Neuronal stem cell (in vitro differentiated cells): ENCODE measurements around the gene ZNF575.

Experiments used
- DNase-seq: peaks from one replicate; pipeline ENCODE4 v3.0.0-alpha.2; 2013; ENCODE audit warnings: low spot score
- H2AFZ ChIP-seq: one replicate; pipeline ENCODE4 v1.6.1; 2013; ENCODE audit warnings: mild to moderate bottlenecking, low read length, inconsistent platforms
- H2AK5ac ChIP-seq: 2 replicates; pipeline ENCODE4 v1.6.1; 2013; ENCODE audit warnings: low read depth, mild to moderate bottlenecking, inconsistent platforms, low read length, moderate library complexity, mixed read lengths
- H2BK120ac ChIP-seq: 2 replicates; pipeline ENCODE4 v1.6.1; 2013; ENCODE audit warnings: low read depth, mild to moderate bottlenecking, inconsistent platforms, low read length, moderate library complexity, mixed read lengths
- H2BK12ac ChIP-seq: one replicate; pipeline ENCODE4 v1.6.1; 2013; ENCODE audit warnings: low read length, inconsistent platforms
- H2BK15ac ChIP-seq: 2 replicates; pipeline ENCODE4 v1.6.1; 2013; ENCODE audit warnings: mild to moderate bottlenecking, low read length, inconsistent platforms, mixed read lengths
- H2BK5ac ChIP-seq: one replicate; pipeline ENCODE4 v1.6.1; 2013; ENCODE audit warnings: inconsistent platforms, mild to moderate bottlenecking, low read length, moderate library complexity
- H3K14ac ChIP-seq: one replicate; pipeline ENCODE4 v1.6.1; 2013; ENCODE audit warnings: low read length, inconsistent platforms
- H3K18ac ChIP-seq: 2 replicates; pipeline ENCODE4 v1.6.1; 2013; ENCODE audit warnings: low read length, inconsistent platforms
- H3K23ac ChIP-seq: 2 replicates; pipeline ENCODE4 v1.6.1; 2013; ENCODE audit warnings: low read depth, mild to moderate bottlenecking, mixed read lengths, low read length, inconsistent platforms; ENCODE audit not compliant: poor library complexity
- H3K27ac ChIP-seq: replicated peaks from 3 replicates; pipeline ENCODE4 v1.5.1; 2013; ENCODE audit warnings: low read length, inconsistent platforms
- H3K27me3 ChIP-seq, 3 experiments: 2 replicates each; pipeline ENCODE4 v1.6.1; 2013; ENCODE audit warnings: low read length in 3 of 3, mild to moderate bottlenecking in 2 of 3, inconsistent platforms in 1 of 3, low read depth in 1 of 3, mixed read lengths in 1 of 3, moderate library complexity in 1 of 3; ENCODE audit not compliant: control insufficient read depth in 3 of 3, insufficient read depth in 3 of 3
- H3K36me3 ChIP-seq, 2 donors: replicated peaks in 1 of 2; 2 replicates each; pipeline ENCODE4 v1.6.1; 2013; ENCODE audit warnings: low read length in 2 of 2; ENCODE audit not compliant: control insufficient read depth in 2 of 2, insufficient read depth in 2 of 2
- H3K4ac ChIP-seq: 2 replicates; pipeline ENCODE4 v1.6.1; 2013; ENCODE audit warnings: inconsistent platforms, mild to moderate bottlenecking, low read length, moderate library complexity
- H3K4me1 ChIP-seq, 2 donors: 1 replicate in 1 of 2; 2 replicates in 1 of 2; pipeline ENCODE4 v1.6.1; 2013; ENCODE audit warnings: low read length in 2 of 2, low read depth in 1 of 2; ENCODE audit not compliant: control insufficient read depth in 2 of 2, insufficient read depth in 1 of 2
- H3K4me2 ChIP-seq: one replicate; pipeline ENCODE4 v1.6.1; 2013; ENCODE audit warnings: mild to moderate bottlenecking, low read length, inconsistent platforms; ENCODE audit not compliant: insufficient read depth, poor library complexity, severe bottlenecking
- H3K4me3 ChIP-seq, 2 donors: 2 replicates each; pipeline ENCODE4 v1.5.1; 2013; ENCODE audit warnings: low read length in 2 of 2, mild to moderate bottlenecking in 2 of 2, inconsistent platforms in 1 of 2, moderate library complexity in 1 of 2
- H3K79me1 ChIP-seq: one replicate; pipeline ENCODE4 v1.6.1; 2013; ENCODE audit warnings: low read depth, mild to moderate bottlenecking, inconsistent platforms, low read length, moderate library complexity
- H3K9ac ChIP-seq: one replicate; pipeline ENCODE4 v1.6.1; 2013; ENCODE audit warnings: mild to moderate bottlenecking, low read depth, low read length, inconsistent platforms; ENCODE audit not compliant: poor library complexity
- H3K9me3 ChIP-seq, 2 donors: replicated peaks in 1 of 2; 2 replicates each; pipeline versions ENCODE3 to v1.6.1; 2013; ENCODE audit warnings: low read length in 2 of 2, mild to moderate bottlenecking in 2 of 2, inconsistent platforms in 1 of 2, low read depth in 1 of 2, mixed read lengths in 1 of 2, moderate library complexity in 1 of 2; ENCODE audit not compliant: control insufficient read depth in 2 of 2, insufficient read depth in 1 of 2
- H4K8ac ChIP-seq: one replicate; pipeline ENCODE4 v1.6.1; 2013; ENCODE audit warnings: low read depth, mild to moderate bottlenecking, inconsistent platforms, low read length, moderate library complexity
- H4K91ac ChIP-seq: one replicate; pipeline ENCODE4 v1.6.1; 2013; ENCODE audit warnings: low read length, low read depth, mild to moderate bottlenecking, inconsistent platforms; ENCODE audit not compliant: poor library complexity
- WGBS, 2 donors: extraction: QIAGEN DNeasy Blood & Tissue Kit; methylation state at CpG; one replicate each; pipeline ENCODE4 v1.1.7; 2013; ENCODE audit warnings: missing lambda C conversion rate in 2 of 2, mixed read lengths in 1 of 2; ENCODE audit not compliant: insufficient read length in 2 of 2, insufficient replicate concordance in 1 of 2; ENCODE audit errors: extremely low coverage in 2 of 2; 5-methylcytosine and 5-hydroxymethylcytosine counted together

The ZNF575 gene

GRCh38 chr19:43501661-43502418, 31.1 kb upstream of the ZNF575 start:
- H2AFZ ChIP-seq, result no peak overlapping the region
- H3K27ac ChIP-seq, result no peak overlapping the region
- WGBS, 2 donors, result no CpG with 5 or more reads among the region's 43 CpGs
- H3K27me3 ChIP-seq, result peaks cover 0 to 26% (median 0%) of the 10 kb centered on the region in 3 experiments
- peaks cover 7 to 10% of the 10 kb centered on the region in 2 donors for H3K4me1 ChIP-seq
- DNase-seq, result peak; percentile 54
- H3K23ac ChIP-seq, result no peak overlapping the region
- H3K36me3 ChIP-seq, result peaks cover 2 to 19% of the 10 kb centered on the region in 2 donors
- H3K9ac ChIP-seq, result peak overlapping the region; percentile 75
- H2BK120ac ChIP-seq, result no peak overlapping the region
- no peak overlapping the region for H2BK15ac ChIP-seq
- no peak overlapping the region for H4K91ac ChIP-seq
- H2BK5ac ChIP-seq, result no peak overlapping the region
- H3K79me1 ChIP-seq, result no peaks in the 10 kb centered on the region
- no peak overlapping the region for H3K4ac ChIP-seq
- H3K18ac ChIP-seq, result peak overlapping the region; percentile 73
- H3K9me3 ChIP-seq, result no peaks in the 10 kb centered on the region
- peak overlapping the region in 1 of 2 donors; percentile 61 for H3K4me3 ChIP-seq
- H4K8ac ChIP-seq, result no peak overlapping the region
- peak overlapping the region; percentile 49 for H3K14ac ChIP-seq
- no peak overlapping the region for H2BK12ac ChIP-seq
- no peak overlapping the region for H2AK5ac ChIP-seq
- peak overlapping the region; percentile 64 for H3K4me2 ChIP-seq

- Histone ChIP-seq H3K4me1 (peaks cover 7 to 10% of the 10 kb centered on the region in 2 donors), H2AFZ (no peak overlapping the region), H3K18ac (no peak overlapping the region), H3K9me3 (no peaks in the 10 kb centered on the region), H2BK12ac (no peak overlapping the region), H3K4me2 (no peak overlapping the region), H3K79me1 (no peaks in the 10 kb centered on the region), H2AK5ac (no peak overlapping the region), H3K27ac (no peak overlapping the region), H3K36me3 (peaks cover 0 to 15% of the 10 kb centered on the region in 2 donors), H2BK15ac (no peak overlapping the region), H3K14ac (no peak overlapping the region), H4K8ac (no peak overlapping the region), H3K27me3 (peaks cover 0 to 26% (median 0%) of the 10 kb centered on the region in 3 experiments), H3K23ac (no peak overlapping the region), H4K91ac (no peak overlapping the region), H2BK5ac (no peak overlapping the region), H3K4me3 (no peak overlapping the region), H2BK120ac (no peak overlapping the region), H3K4ac (no peak overlapping the region), H3K9ac (no peak overlapping the region)
- no peak for DNase-seq
- WGBS, 2 donors, result no CpG with 5 or more reads among the region's 23 CpGs
Measured at GRCh38 chr19:43502419-43502976, 30.5 kb upstream of the ZNF575 start.

- peak overlapping the region; percentile 99 for H3K18ac ChIP-seq
- H3K9ac ChIP-seq, result peak overlapping the region; percentile 91
- no peak overlapping the region for H3K27ac ChIP-seq
- H3K9me3 ChIP-seq, result no peaks in the 10 kb centered on the region
- H2AK5ac ChIP-seq, result peak overlapping the region; percentile 14
- H2BK15ac ChIP-seq, result peak overlapping the region; percentile 30
- peak overlapping the region; percentile 72 for H4K8ac ChIP-seq
- peak; percentile 97 for DNase-seq
- no peak overlapping the region for H3K4ac ChIP-seq
- H4K91ac ChIP-seq, result no peak overlapping the region
- peak overlapping the region; percentile 74 to 89 for H3K4me3 ChIP-seq
- H3K79me1 ChIP-seq, result no peaks in the 10 kb centered on the region
- H2BK12ac ChIP-seq, result peak overlapping the region; percentile 97
- peak overlapping the region; percentile 67 for H2BK120ac ChIP-seq
- peak overlapping the region; percentile 96 for H3K23ac ChIP-seq
- H2AFZ ChIP-seq, result peak overlapping the region; percentile 93
- peak overlapping the region; percentile 97 for H3K4me2 ChIP-seq
- peaks cover 0 to 15% of the 10 kb centered on the region in 2 donors for H3K36me3 ChIP-seq
- peaks cover 7 to 10% of the 10 kb centered on the region in 2 donors for H3K4me1 ChIP-seq
- H3K27me3 ChIP-seq, result peaks cover 0 to 26% (median 0%) of the 10 kb centered on the region in 3 experiments
- H2BK5ac ChIP-seq, result peak overlapping the region; percentile 95
- H3K14ac ChIP-seq, result peak overlapping the region; percentile 94
- WGBS, 2 donors, result no CpG with 5 or more reads among the region's 64 CpGs
Measured at GRCh38 chr19:43503501-43504425, 29.2 kb upstream of the ZNF575 start.
